ENCODE results near the gene ZNF516.

GRCh38 chr18:76357174-76357573 is 137.9 kb downstream of the ZNF516 start:
- TF ChIP-seq CTCF (IDR thresholded peaks at IDR 0.05; ENCODE audit: low read depth, low read length, poor library complexity, severe bottlenecking), result no peak
- TF ChIP-seq EZH2phosphoT487 (IDR thresholded peaks at IDR 0.05; ENCODE audit: borderline replicate concordance, low read length), result no peak

All from DOHH2 (cell line).